ENCODE measurements around the gene IMP4.

IMP4 gene

GRCh38 chr2:130345611-130346010 is 2.9 kb downstream of the IMP4 start:
- TF ChIP-seq, protein P1, sequence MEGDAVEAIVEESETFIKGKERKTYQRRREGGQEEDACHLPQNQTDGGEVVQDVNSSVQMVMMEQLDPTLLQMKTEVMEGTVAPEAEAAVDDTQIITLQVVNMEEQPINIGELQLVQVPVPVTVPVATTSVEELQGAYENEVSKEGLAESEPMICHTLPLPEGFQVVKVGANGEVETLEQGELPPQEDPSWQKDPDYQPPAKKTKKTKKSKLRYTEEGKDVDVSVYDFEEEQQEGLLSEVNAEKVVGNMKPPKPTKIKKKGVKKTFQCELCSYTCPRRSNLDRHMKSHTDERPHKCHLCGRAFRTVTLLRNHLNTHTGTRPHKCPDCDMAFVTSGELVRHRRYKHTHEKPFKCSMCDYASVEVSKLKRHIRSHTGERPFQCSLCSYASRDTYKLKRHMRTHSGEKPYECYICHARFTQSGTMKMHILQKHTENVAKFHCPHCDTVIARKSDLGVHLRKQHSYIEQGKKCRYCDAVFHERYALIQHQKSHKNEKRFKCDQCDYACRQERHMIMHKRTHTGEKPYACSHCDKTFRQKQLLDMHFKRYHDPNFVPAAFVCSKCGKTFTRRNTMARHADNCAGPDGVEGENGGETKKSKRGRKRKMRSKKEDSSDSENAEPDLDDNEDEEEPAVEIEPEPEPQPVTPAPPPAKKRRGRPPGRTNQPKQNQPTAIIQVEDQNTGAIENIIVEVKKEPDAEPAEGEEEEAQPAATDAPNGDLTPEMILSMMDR (conservative IDR thresholded peaks at IDR 0.05; ENCODE audit: low read depth): no peak
- DNase-seq (ENCODE audit: low spot score): no peak
- H3K27ac ChIP-seq: no peak overlapping the region
- CTCF ChIA-PET: interaction anchor here (1.6 kb wide), 1 partner anchor 9 kb away, joined by 3 read pairs; no protein-coding TSS in a partner anchor
- POLR2A ChIA-PET (ENCODE audit: low non-redundant PET): no interaction called here

DNA sequence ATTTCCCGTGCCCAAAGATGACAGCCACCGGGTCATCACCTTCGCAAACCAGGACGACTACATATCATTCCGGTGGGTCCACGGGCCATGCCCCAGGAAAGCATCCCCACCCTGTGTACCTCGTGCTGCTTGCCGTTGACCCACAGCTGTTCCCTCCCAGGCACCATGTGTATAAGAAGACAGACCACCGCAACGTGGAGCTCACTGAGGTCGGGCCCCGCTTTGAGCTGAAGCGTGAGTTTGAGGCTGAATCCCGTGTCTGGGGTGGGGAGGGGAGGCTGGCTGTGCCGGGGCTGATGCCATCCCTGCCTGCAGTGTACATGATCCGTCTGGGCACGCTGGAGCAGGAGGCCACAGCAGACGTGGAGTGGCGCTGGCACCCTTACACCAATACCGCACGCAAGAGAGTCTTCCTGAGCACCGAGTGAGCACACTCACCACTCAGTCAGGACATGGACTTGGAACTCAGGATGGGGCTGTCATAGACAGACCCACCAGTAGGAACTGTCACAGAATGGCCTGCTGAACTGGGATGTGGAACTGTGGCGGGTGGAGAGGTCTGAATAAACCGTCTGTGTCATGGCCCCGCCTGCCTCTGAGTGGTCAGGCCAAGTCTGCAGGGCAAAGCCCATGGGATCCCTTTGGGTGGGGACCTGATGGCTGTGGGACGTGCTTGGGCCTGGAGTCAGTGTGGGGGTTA is 3.5 kb downstream of the IMP4 start:
- ChIA-PET CTCF (interaction anchor here (1.6 kb wide), 1 partner anchor 9 kb away, joined by 3 read pairs; no protein-coding TSS in a partner anchor), POLR2A (ENCODE audit: low non-redundant PET) (no interaction called here)
- DNase-seq (ENCODE audit: low spot score): no peak
- H3K27ac ChIP-seq: no peak overlapping the region
- TF ChIP-seq, protein P1 (conservative IDR thresholded peaks at IDR 0.05; ENCODE audit: low read depth): no peak

- H3K27ac ChIP-seq: no peak overlapping the region
- TF ChIP-seq, protein P1 (conservative IDR thresholded peaks at IDR 0.05; ENCODE audit: low read depth): no peak
- ChIA-PET POLR2A (ENCODE audit: low non-redundant PET) (no interaction called here), CTCF (interaction anchor here (1.6 kb wide), 1 partner anchor 8 kb away, joined by 3 read pairs; no protein-coding TSS in a partner anchor)
- no peak for DNase-seq (ENCODE audit: low spot score)
Observed at GRCh38 chr2:130346741-130347066, 4.0 kb downstream of the IMP4 start.

DNA sequence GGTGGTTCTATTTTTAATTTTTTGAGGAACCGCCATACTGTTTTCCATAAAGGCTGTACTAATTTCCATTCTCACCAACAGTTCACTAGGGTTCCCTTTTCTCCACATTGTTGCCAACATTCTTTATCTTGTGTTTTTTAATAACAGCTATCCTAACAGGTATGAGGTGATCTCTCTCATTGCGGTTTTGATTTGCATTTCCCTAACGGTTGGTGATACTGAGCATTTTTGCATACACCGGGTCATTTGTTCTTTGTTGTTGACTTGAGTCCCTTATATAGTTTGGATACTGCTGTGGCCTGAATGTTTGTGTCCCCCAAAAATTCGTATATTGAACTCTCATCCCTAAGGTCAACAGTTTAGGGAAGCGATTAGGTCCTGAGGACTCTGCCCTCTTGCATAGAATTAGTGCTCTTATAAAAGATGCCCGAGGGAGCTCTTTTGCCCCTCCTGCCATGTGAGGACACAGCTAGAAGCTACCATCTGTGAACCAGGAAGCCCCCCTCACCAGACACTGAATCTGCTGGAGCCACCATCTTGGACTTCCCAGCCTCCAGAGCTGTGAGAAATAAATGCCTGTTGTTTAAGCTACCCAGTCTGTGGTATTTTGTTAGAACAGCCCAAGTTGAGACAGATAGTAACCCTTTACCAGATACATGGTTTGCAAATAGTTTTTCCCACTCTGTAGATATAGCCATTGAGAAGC is 4.7 kb downstream of the IMP4 start:
- ChIA-PET POLR2A (ENCODE audit: low non-redundant PET) (no interaction called here), CTCF (interaction anchor here (1.6 kb wide), 1 partner anchor 8 kb away, joined by 3 read pairs; no protein-coding TSS in a partner anchor)
- no peak for DNase-seq (ENCODE audit: low spot score)
- no peak overlapping the region for H3K27ac ChIP-seq
- TF ChIP-seq, protein P1 (conservative IDR thresholded peaks at IDR 0.05; ENCODE audit: low read depth): no peak

GRCh38 chr2:130349174-130349573 is 6.5 kb downstream of the IMP4 start:
- ChIA-PET POLR2A (ENCODE audit: low non-redundant PET) (no interaction called here), CTCF (no interaction called here)
- no peak overlapping the region for H3K27ac ChIP-seq
- no peak for DNase-seq (ENCODE audit: low spot score)
- TF ChIP-seq, protein P1 (conservative IDR thresholded peaks at IDR 0.05; ENCODE audit: low read depth): no peak

DNA sequence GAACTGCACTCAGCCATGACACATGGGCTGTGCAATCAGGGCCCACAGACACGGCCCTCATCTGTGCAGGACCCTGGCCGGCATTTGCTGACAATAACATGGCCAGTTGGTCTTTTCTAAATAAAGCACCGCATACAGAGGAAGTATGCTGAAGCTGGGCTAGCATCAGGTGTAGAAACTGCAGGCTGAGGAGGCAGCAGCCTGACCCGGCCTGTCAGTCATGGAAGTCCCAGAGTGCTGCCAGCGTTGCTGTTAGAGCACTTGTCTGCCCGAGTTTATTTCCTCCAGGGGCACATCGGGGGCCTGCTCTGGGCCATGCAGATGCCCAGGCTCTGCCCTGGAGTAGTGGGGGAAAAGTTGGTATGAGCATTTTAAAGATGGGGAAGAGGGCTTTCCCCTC is 9.0 kb downstream of the IMP4 start:
- ChIA-PET POLR2A (ENCODE audit: low non-redundant PET) (no interaction called here), CTCF (interaction anchor here (1.7 kb wide), 1 partner anchor 63 kb away, joined by 6 read pairs; no protein-coding TSS in a partner anchor)
- TF ChIP-seq, protein P1 (conservative IDR thresholded peaks at IDR 0.05; ENCODE audit: low read depth): no peak
- peak overlapping the region; percentile 16; the same call in 1 of the 2 replicates for H3K27ac ChIP-seq
- no peak for DNase-seq (ENCODE audit: low spot score)
